Amniotic epithelial cell (primary cell): ENCODE measurements around the gene PRG3.

Experiments used
- DNase-seq: peaks from one replicate; pipeline ENCODE4 v3.0.0-alpha.2; 2010; ENCODE audit warnings: low read depth

PRG3 gene

DNA sequence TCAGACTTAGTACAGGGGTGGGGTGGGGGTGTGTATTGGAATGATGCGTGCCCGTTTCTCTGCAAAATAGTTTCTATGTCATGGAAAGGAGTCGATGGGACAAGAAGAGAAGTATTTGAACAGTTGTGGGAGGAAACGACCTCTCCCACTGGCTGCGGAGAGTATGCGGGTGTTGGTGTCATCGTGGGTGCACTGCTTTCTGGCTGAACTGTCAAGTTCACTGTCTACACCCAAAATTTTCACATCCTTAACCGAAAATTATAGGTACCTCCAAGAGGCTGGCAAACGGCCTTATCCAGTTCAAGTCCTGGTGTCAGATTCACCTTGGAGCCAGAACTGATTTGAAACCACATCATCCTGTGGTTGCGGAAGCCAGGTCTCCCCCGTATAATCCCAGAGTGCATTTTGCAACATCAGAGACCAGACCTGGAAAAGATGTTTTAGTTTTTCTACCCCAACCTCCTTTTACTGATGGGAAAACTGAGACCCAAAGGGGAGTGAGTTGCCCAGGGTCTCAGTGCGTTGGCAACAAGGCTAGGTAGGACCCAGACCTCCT lies 44.8 kb downstream of the PRG3 start:
- peak; percentile 84 for DNase-seq

DNA sequence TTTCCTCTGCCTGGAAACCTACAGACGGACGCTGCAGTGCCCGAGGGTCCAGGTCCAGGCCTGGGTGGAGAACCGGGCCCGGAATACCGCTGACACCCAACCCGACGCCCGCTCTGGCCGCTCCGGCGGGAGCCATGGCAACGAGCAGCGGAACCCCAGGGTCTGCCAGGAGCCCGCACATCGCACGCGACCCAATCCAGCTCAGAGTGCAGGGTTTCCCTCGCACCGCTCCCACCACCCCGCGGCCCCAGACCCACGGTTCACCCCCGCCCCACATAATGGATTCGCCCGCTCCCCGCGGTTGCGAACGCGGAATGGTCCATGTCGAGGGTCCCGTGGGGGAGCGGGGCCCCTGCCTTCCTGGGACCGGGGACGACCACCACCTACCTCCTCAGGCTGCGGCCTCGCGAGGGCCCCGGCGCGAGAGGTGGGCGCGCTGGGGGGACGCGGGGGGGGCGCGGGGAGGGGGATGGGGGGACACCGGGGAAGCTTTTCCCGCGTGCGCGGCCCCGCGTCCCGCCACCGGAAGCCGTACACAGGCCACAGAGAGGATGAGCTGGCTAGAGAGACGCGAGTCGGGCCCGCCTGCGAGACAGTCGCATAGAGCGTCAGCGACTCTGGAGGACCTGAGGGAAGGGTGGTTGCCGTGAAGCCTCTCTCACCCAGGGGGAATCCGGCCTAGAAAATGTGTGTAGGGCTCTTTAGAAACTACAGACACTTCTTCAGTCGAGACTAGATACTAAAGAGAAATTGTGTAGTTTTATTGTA lies 45.4 kb downstream of the PRG3 start, which contains the start of gene SSRP1:
Gene SSRP1 (minus strand): TSS at position 550 of the 768 bp plus-strand sequence. CDS start 771 bp downstream, outside the sequence.
- DNase-seq: peak; percentile 73

DNA sequence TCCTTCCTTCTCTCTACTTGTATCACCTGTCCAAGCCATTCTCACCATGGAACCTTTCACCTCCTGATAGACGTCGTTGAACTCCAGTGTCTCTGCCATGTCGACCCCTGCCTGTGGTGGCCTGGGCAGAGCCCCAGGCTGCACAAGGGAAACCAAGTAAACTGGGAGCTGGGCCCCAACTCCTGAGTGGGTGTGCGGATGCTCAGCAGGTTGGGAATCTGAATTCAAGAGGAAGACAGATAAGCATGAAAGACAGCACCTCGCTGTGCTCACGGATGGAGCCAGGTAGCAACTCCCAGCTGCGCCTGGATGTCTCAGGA lies 46.0 kb downstream of the PRG3 start:
- no peak for DNase-seq

DNA sequence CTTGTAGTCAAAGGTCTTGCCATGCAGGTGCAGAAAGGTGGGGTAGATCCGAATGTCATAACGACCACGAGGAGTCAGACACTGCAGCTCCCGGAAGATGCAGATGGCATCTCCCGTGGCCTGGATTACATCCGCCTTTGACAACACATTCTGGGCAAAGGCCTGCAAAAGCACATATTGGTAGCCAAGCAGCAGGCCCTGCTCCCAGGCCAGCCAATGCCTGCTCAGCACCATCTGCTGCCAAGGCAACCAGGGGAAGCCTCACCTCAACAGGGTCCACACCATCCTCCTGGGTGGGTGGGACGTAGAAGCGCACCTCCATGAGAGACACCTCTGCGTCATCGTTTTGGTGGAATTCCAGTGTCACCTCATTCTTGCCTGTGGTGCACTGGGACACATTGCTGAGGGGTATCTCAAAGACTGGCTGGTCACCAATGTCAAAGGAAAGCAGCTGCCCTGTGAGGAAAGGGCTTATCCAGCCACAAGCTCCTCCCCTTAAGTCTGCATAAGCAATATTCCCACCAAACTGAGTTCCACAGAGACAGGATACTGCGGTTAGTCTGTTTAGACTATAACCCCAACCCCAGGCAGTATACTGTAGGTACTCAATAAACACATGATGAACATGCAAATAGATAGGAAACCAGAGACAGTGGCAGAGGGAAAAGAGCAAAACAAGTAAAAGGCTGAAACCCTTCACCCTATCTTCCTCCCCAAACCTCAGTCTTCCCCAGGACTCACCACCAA lies 48.1 kb downstream of the PRG3 start:
- peak; percentile 62 for DNase-seq

DNA sequence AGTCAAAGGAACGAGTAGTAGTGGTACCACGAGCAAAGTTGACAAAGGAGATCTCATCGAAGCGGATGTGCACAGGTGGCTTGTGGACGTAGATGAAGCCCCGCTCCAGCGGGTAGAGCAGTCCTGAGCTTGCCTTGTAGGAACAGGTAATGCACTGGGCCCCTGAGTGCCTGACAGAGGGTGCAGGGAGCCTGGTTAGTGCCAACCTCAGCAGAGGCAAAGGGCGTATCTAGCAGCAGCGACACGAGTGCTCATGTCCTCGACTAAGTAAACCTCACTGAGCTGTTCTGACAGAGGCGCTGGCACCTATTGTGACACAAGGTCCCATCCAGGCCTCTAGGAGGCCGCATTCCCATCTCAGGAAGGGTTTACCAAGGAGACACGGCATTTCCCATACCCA lies 49.2 kb downstream of the PRG3 start:
- no peak for DNase-seq

DNA sequence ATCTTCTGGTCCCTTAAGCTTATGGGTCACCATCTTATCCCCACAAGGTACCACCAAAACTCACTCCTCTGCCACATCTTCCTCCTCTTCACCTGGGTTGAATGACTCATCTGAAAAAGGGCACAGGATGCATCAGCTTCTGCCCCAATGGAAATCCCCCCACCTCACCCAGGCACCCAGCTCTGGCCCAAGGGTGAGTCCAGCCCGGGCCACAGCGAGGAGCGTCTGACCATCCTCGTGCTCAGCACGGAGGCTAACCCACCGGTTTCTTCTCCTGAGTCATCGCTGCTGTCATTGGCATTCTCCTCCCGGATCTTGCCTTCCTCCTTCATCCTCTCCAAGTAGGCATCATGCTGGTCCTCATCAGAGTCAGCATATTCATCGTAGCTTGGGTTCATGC lies 50.9 kb downstream of the PRG3 start:
- no peak for DNase-seq

DNA sequence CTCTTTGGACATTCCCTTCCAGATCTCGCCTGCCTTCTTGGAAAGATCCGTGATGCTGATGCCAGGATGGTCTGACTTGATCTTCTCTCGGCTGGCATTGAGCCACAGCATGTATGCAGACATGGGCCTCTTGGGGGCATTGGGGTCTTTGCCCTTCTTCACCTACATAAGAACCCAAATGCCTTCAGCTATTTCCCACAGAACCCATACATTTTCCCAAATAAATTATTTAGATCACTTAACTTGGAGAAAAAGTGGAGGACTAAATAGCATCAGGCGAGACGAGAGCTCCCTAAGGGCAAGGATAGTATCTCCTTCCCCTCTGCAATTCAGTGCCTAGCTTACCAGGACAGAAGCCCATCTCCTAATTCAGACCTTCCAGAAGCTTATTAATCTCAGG lies 53.2 kb downstream of the PRG3 start:
- no peak for DNase-seq
